Right lung (tissue), 5 donors: ENCODE results near the gene ADGRG2. TPM values are rescaled to one million over a fixed set of nuclear protein-coding genes. Genes with fewer than 3 reads are reported as not detected.
"Not testable (repeated sequence)": the region's sequence is repeated elsewhere in the genome, so short reads cannot be mapped to it uniquely, and the experiment has no call there.

Experiments used
- DNase-seq, 2 donors: peaks; one replicate each; pipeline ENCODE4 v3.0.0-alpha.2; 2013
- polyA plus RNA-seq, 5 donors: library from polyadenylated mRNA; unstranded; fragments of 120-200 nt; gene quantifications; one replicate each; pipeline versions ENCODE4 v1.2.1 to v1.2.3, GENCODE V29; 2013; ENCODE audit warnings: inconsistent platforms in 1 of 5, low replicate concordance in 1 of 5; ENCODE audit not compliant: insufficient read length in 5 of 5, insufficient read depth in 1 of 5

Gene ADGRG2
- polyA plus RNA-seq, 5 donors: 1.7 to 4.2 (median 3.2) TPM

GRCh38 chrX:19085666-19086065, 36.6 kb downstream of the ADGRG2 start:
- no peak for DNase-seq

- DNase-seq: no peak
These were observed 46.5 kb downstream of the ADGRG2 start for GRCh38 chrX:19075754-19076153.

GRCh38 chrX:19072372-19072771, 49.9 kb downstream of the ADGRG2 start:
- no peak for DNase-seq

GRCh38 chrX:19070555-19070994, 51.7 kb downstream of the ADGRG2 start:
- no peak for DNase-seq

GRCh38 chrX:19066987-19067386, 55.3 kb downstream of the ADGRG2 start:
- not testable (repeated sequence) for DNase-seq

- DNase-seq: no peak
These were observed 56.7 kb downstream of the ADGRG2 start for GRCh38 chrX:19065535-19065934.

GRCh38 chrX:19064175-19064574, 58.1 kb downstream of the ADGRG2 start:
- no peak for DNase-seq

- no peak for DNase-seq
These were observed 59.2 kb downstream of the ADGRG2 start for GRCh38 chrX:19063030-19063429.

- no peak for DNase-seq
These were observed 63.2 kb downstream of the ADGRG2 start for GRCh38 chrX:19059067-19059466.

- DNase-seq: no peak
These were observed 64.4 kb downstream of the ADGRG2 start for GRCh38 chrX:19057856-19058255.

GRCh38 chrX:19049110-19049509, 73.2 kb downstream of the ADGRG2 start:
- no peak for DNase-seq

GRCh38 chrX:19046343-19047215, 75.7 kb downstream of the ADGRG2 start:
- DNase-seq: no peak

GRCh38 chrX:19040373-19040772, 81.9 kb downstream of the ADGRG2 start:
- no peak for DNase-seq

GRCh38 chrX:19034025-19034424, 88.2 kb downstream of the ADGRG2 start:
- no peak for DNase-seq

- no peak for DNase-seq
These were observed 91.5 kb downstream of the ADGRG2 start for GRCh38 chrX:19030805-19031204.

- no peak for DNase-seq
These were observed 93.7 kb downstream of the ADGRG2 start for GRCh38 chrX:19028560-19028959.

- no peak for DNase-seq
These were observed 97.9 kb downstream of the ADGRG2 start for GRCh38 chrX:19024366-19024765.

GRCh38 chrX:19019996-19020395, 102.3 kb downstream of the ADGRG2 start:
- no peak for DNase-seq

GRCh38 chrX:19017271-19017670, 105.0 kb downstream of the ADGRG2 start:
- DNase-seq: peak in 1 of 2 donors; percentile 4

GRCh38 chrX:19016614-19017013, 105.7 kb downstream of the ADGRG2 start:
- DNase-seq: not testable (repeated sequence)

GRCh38 chrX:19007868-19008267, 114.4 kb downstream of the ADGRG2 start:
- DNase-seq: no peak

GRCh38 chrX:19007011-19007410, 115.3 kb downstream of the ADGRG2 start:
- no peak for DNase-seq

- no peak for DNase-seq
These were observed 116.4 kb downstream of the ADGRG2 start for GRCh38 chrX:19005909-19006308.

GRCh38 chrX:19003756-19004155, 118.5 kb downstream of the ADGRG2 start:
- no peak for DNase-seq
